ENCODE measurements around the gene IL10RB. TPM values are rescaled to one million over a fixed set of nuclear protein-coding genes. Genes with fewer than 3 reads are reported as not detected.

The IL10RB gene
- total RNA-seq, 1 experiment from 2014 or later = 18.2 TPM

- BruUV-seq (replicated peaks) = no TSS peak
- peaks cover 6% of the 10 kb centered on the region for H3K36me3 Mint-ChIP-seq (ENCODE audit: insufficient read depth, unreplicated experiment)
- no peak overlapping the region for H3K27ac Mint-ChIP-seq (ENCODE audit: unreplicated experiment)
- CTCF ChIA-PET = no interaction called here
- intact Hi-C loops (cut with micrococcal nuclease; ENCODE audit: unreplicated experiment) = no loop called here
- no peak overlapping the region for H3K4me3 Mint-ChIP-seq (ENCODE audit: low read depth, unreplicated experiment)
- TF ChIP-seq CTCF (IDR thresholded peaks at IDR 0.05; ENCODE audit: unreplicated experiment) = no peak
- H3K27me3 Mint-ChIP-seq (ENCODE audit: unreplicated experiment) = no peaks in the 10 kb centered on the region
- peaks cover 19% of the 10 kb centered on the region for H3K4me1 Mint-ChIP-seq (ENCODE audit: low read depth, unreplicated experiment)
- no peaks in the 10 kb centered on the region for H3K9me3 Mint-ChIP-seq (ENCODE audit: low read depth, unreplicated experiment)
- DNase-seq = peak; percentile 21
These were observed 33.1 kb downstream of the IL10RB start for GRCh38 chr21:33299181-33299752.

DNA sequence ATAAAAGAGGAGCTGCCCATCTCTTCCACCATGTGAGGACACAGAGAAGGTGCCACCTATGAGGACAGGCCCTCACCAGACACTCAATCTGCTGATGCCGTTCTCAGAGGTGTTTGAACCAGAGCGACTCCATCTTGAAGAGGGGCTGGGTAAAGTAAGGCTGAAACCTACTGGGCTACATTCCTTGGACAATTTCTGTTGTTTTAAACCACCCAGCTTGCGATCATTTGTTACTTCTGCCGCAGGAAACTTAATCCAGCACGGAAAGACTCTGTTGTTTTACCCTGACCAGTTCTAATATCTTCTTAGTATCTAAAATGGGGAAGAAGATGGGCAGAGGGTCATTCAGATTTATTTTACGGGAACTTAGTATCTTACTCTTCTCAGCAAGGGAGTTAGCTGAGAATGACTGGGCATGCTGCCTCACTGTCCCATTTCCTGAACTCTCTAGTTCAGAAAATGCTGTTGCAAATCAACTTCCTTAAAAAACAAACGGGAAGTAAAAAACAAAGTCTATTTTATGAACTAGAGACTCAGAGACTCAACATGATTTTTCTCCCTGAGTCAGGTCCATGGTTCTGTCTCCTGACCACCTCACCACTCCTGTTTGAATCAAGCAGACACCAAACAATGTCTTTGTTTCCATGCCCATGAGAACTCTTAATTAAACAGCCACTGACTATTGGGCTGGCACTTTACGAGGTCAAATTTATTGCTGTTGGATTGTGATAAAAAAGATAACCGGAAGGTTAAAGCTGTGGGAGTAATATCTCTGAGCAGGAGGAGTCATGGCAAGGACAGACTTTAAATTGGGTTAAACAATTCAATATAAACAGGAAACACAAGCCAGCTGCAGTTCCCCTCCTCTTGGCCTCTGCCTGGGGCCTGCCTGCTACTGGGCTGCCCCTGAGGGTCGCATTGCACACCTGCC is 34.8 kb downstream of the IL10RB start:
- no peak for DNase-seq
- CTCF ChIA-PET = interaction anchor here (0.6 kb wide), 1 partner anchor 68 kb away, joined by 3 read pairs; no protein-coding TSS in a partner anchor
- Mint-ChIP-seq H3K9me3 (ENCODE audit: low read depth, unreplicated experiment) (no peaks in the 10 kb centered on the region), H3K4me1 (ENCODE audit: low read depth, unreplicated experiment) (peaks cover 12% of the 10 kb centered on the region), H3K36me3 (ENCODE audit: insufficient read depth, unreplicated experiment) (no peaks in the 10 kb centered on the region), H3K27me3 (ENCODE audit: unreplicated experiment) (no peaks in the 10 kb centered on the region), H3K27ac (ENCODE audit: unreplicated experiment) (no peak overlapping the region), H3K4me3 (ENCODE audit: low read depth, unreplicated experiment) (no peak overlapping the region)
- intact Hi-C loops (cut with micrococcal nuclease; ENCODE audit: unreplicated experiment) = no loop called here
- TF ChIP-seq CTCF (IDR thresholded peaks at IDR 0.05; ENCODE audit: unreplicated experiment) = no peak
- no TSS peak for BruUV-seq (replicated peaks)

GRCh38 chr21:33301632-33302002 is 35.5 kb downstream of the IL10RB start:
- Mint-ChIP-seq H3K4me3 (ENCODE audit: low read depth, unreplicated experiment) (no peak overlapping the region), H3K4me1 (ENCODE audit: low read depth, unreplicated experiment) (peaks cover 12% of the 10 kb centered on the region), H3K9me3 (ENCODE audit: low read depth, unreplicated experiment) (no peaks in the 10 kb centered on the region), H3K27ac (ENCODE audit: unreplicated experiment) (no peak overlapping the region), H3K27me3 (ENCODE audit: unreplicated experiment) (no peaks in the 10 kb centered on the region), H3K36me3 (ENCODE audit: insufficient read depth, unreplicated experiment) (no peaks in the 10 kb centered on the region)
- intact Hi-C loops (cut with micrococcal nuclease; ENCODE audit: unreplicated experiment) = no loop called here
- TF ChIP-seq CTCF (IDR thresholded peaks at IDR 0.05; ENCODE audit: unreplicated experiment) = no peak
- no TSS peak for BruUV-seq (replicated peaks)
- CTCF ChIA-PET = no interaction called here
- DNase-seq = no peak

- BruUV-seq (replicated peaks) = no TSS peak
- no peak for DNase-seq
- Mint-ChIP-seq H3K4me1 (ENCODE audit: low read depth, unreplicated experiment) (peaks cover 12% of the 10 kb centered on the region), H3K27me3 (ENCODE audit: unreplicated experiment) (no peaks in the 10 kb centered on the region), H3K9me3 (ENCODE audit: low read depth, unreplicated experiment) (no peaks in the 10 kb centered on the region), H3K36me3 (ENCODE audit: insufficient read depth, unreplicated experiment) (no peaks in the 10 kb centered on the region), H3K4me3 (ENCODE audit: low read depth, unreplicated experiment) (no peak overlapping the region), H3K27ac (ENCODE audit: unreplicated experiment) (no peak overlapping the region)
- intact Hi-C loops (cut with micrococcal nuclease; ENCODE audit: unreplicated experiment) = no loop called here
- CTCF ChIA-PET = no interaction called here
- TF ChIP-seq CTCF (IDR thresholded peaks at IDR 0.05; ENCODE audit: unreplicated experiment) = no peak
These were observed 35.9 kb downstream of the IL10RB start for GRCh38 chr21:33302055-33302454.
